Keratinocyte (primary cell): ENCODE measurements around the gene ARID3A. TPM values are rescaled to one million over a fixed set of nuclear protein-coding genes. Genes with fewer than 3 reads are reported as not detected.
A peak's percentile ranks its signal among the peaks of the same experiment; 100 is the strongest.

Source experiments
- DNase-seq: peaks from one replicate; pipeline ENCODE4 v3.0.0-alpha.2; 2011; ENCODE audit warnings: low read depth, missing footprints, low spot score
- FAIRE-seq: peaks from 2 replicates; lab custom pipeline; 2011; peaks lifted over from hg19 to GRCh38; lab: Jason Lieb, UNC
- H2AFZ ChIP-seq: 2 replicates; pipeline ENCODE4 v1.6.0; 2012; ENCODE audit warnings: low read length, control low read depth, inconsistent platforms; ENCODE audit not compliant: control insufficient read depth
- H3K27ac ChIP-seq: 2 replicates; pipeline ENCODE4 v1.5.1; 2011; ENCODE audit warnings: low read length; ENCODE audit not compliant: control insufficient read depth, insufficient read depth
- H3K27me3 ChIP-seq: 3 replicates; pipeline ENCODE4 v1.6.0; 2011; ENCODE audit warnings: low read length; ENCODE audit not compliant: control insufficient read depth, insufficient read depth; ENCODE audit errors: extremely low read depth
- H3K36me3 ChIP-seq, 2 experiments: 2 replicates in 1 of 2; 3 replicates in 1 of 2; pipeline ENCODE4 v1.5.1; 2011; ENCODE audit warnings: low read length in 2 of 2, mild to moderate bottlenecking in 1 of 2; ENCODE audit not compliant: control insufficient read depth in 2 of 2, insufficient read depth in 2 of 2; ENCODE audit errors: extremely low read depth in 1 of 2
- H3K4me1 ChIP-seq: 3 replicates; pipeline ENCODE4 v1.5.1; 2011; ENCODE audit warnings: low read length; ENCODE audit not compliant: control insufficient read depth, insufficient read depth; ENCODE audit errors: extremely low read depth
- H3K4me2 ChIP-seq: 3 replicates; pipeline ENCODE4 v1.6.0; 2011; ENCODE audit warnings: low read depth, low read length; ENCODE audit not compliant: control insufficient read depth, insufficient read depth; ENCODE audit errors: extremely low read depth
- H3K4me3 ChIP-seq, 3 experiments: fragments of 200-600 bp in 1 of 3; sonication (generic) in 1 of 3; 2 replicates in 2 of 3; 3 replicates in 1 of 3; pipeline ENCODE4 v1.5.1; 2011 to 2016; ENCODE audit warnings: low read length in 3 of 3, mild to moderate bottlenecking in 3 of 3, control low read depth in 2 of 3, inconsistent platforms in 1 of 3, low read depth in 1 of 3, mixed read lengths in 1 of 3, mixed run types in 1 of 3, moderate library complexity in 1 of 3; ENCODE audit not compliant: control insufficient read depth in 2 of 3, insufficient read depth in 2 of 3; ENCODE audit errors: extremely low read depth in 1 of 3
- H3K79me2 ChIP-seq: 2 replicates; pipeline ENCODE4 v1.6.0; 2012; ENCODE audit warnings: low read length; ENCODE audit not compliant: control insufficient read depth, insufficient read depth
- H3K9ac ChIP-seq: 3 replicates; pipeline ENCODE4 v1.6.0; 2011; ENCODE audit warnings: low read length; ENCODE audit not compliant: control insufficient read depth, insufficient read depth; ENCODE audit errors: extremely low read depth
- H3K9me1 ChIP-seq: 3 replicates; pipeline ENCODE4 v1.6.0; 2011; ENCODE audit warnings: low read length; ENCODE audit not compliant: control insufficient read depth, insufficient read depth; ENCODE audit errors: extremely low read depth
- H3K9me3 ChIP-seq: 2 replicates; pipeline ENCODE4 v1.5.1; 2012; ENCODE audit warnings: low read depth, low read length; ENCODE audit not compliant: control insufficient read depth
- H4K20me1 ChIP-seq: 3 replicates; pipeline ENCODE4 v1.6.0; 2011; ENCODE audit warnings: low read length; ENCODE audit not compliant: control insufficient read depth, insufficient read depth; ENCODE audit errors: extremely low read depth
- CTCF ChIP-seq, 3 experiments: IDR thresholded peaks in 1 of 3; conservative IDR thresholded peaks in 1 of 3; optimal IDR thresholded peaks in 1 of 3; 2 replicates in 2 of 3; 3 replicates in 1 of 3; pipeline versions ENCODE3 to v1.5.1; 2011; ENCODE audit warnings: low read length in 3 of 3, mild to moderate bottlenecking in 3 of 3, moderate library complexity in 2 of 3, control low read depth in 1 of 3, inconsistent platforms in 1 of 3; ENCODE audit not compliant: insufficient read depth in 2 of 3; ENCODE audit errors: extremely low read depth in 1 of 3
- EZH2 ChIP-seq: IDR thresholded peaks from one replicate; pipeline ENCODE4 v1.6.1; 2012; ENCODE audit warnings: inconsistent platforms, mild to moderate bottlenecking, low read length, moderate library complexity
- dilution Hi-C: fragments of 300-500 bp; cut with MboI; formaldehyde crosslinking; loops from one replicate; pipeline ENCODE4 v1.7.0; 2020; ENCODE audit warnings: low sequenced_read_pairs; ENCODE audit not compliant: extremely low pct_ligation_motif_present
- polyA plus RNA-seq, 5 experiments: library from polyadenylated mRNA; depleted of rRNA in 3 of 5; stranded (reverse) in 3 of 5; stranded (forward) in 1 of 5; unstranded in 1 of 5; fragments of >200 nt; gene quantifications; 1 replicate in 1 of 5; 2 replicates in 3 of 5; 3 replicates in 1 of 5; pipeline versions ENCODE4 v1.2.1 to v1.2.3, GENCODE V29; 2011 to 2012; ENCODE audit warnings: missing spikeins in 2 of 5, low read depth in 1 of 5, low replicate concordance in 1 of 5

Gene ARID3A
- polyA plus RNA-seq, 1 donor (not counting 4 experiments of a cell fraction or from before 2014, with no cell fraction given), result 2.6 TPM

- dilution Hi-C loops, result no loop called here
Measured at GRCh38 chr19:988510-988909, 62.7 kb downstream of the ARID3A start.

GRCh38 chr19:989381-990081 lies 63.7 kb downstream of the ARID3A start:
- peaks cover 10% of the 10 kb centered on the region for H3K79me2 ChIP-seq
- no peak overlapping the region for H3K4me3 ChIP-seq
- DNase-seq (no peak), FAIRE-seq (no peak)
- H3K27ac ChIP-seq, result no peak overlapping the region
- H3K9ac ChIP-seq, result no peak overlapping the region
- no peaks in the 10 kb centered on the region for H3K9me1 ChIP-seq
- dilution Hi-C loops, result no loop called here
- TF ChIP-seq CTCF (optimal IDR thresholded peaks at IDR 0.05 in 1 of 3, IDR thresholded peaks at IDR 0.05 in 1 of 3, conservative IDR thresholded peaks at IDR 0.05 in 1 of 3; ENCODE audit: extremely low read depth in 1 of 3, insufficient read depth in 2 of 3, low read length in 3 of 3) (peak; percentile 13 to 48 (median 30)), EZH2 (no peak)
- H4K20me1 ChIP-seq, result no peaks in the 10 kb centered on the region
- H3K4me1 ChIP-seq, result peaks cover 7% of the 10 kb centered on the region
- H3K36me3 ChIP-seq, result peaks cover 22 to 24% of the 10 kb centered on the region in 2 experiments
- no peaks in the 10 kb centered on the region for H3K27me3 ChIP-seq
- no peaks in the 10 kb centered on the region for H3K9me3 ChIP-seq
- no peak overlapping the region for H2AFZ ChIP-seq
- H3K4me2 ChIP-seq, result no peak overlapping the region

More at GRCh38 chr19:988510-988909, 62.7 kb downstream of the ARID3A start:
- no peaks in the 10 kb centered on the region for H3K9me3 ChIP-seq
- H3K9ac ChIP-seq, result no peak overlapping the region
- H3K79me2 ChIP-seq, result peaks cover 14% of the 10 kb centered on the region
- no peak overlapping the region for H2AFZ ChIP-seq
- no peak overlapping the region for H3K27ac ChIP-seq
- no peak overlapping the region for H3K4me2 ChIP-seq
- H3K9me1 ChIP-seq, result no peaks in the 10 kb centered on the region
- DNase-seq (no peak), FAIRE-seq (no peak)
- H3K4me3 ChIP-seq, result no peak overlapping the region
- H4K20me1 ChIP-seq, result no peaks in the 10 kb centered on the region
- peaks cover 20% of the 10 kb centered on the region in 2 experiments for H3K36me3 ChIP-seq
- peaks cover 13% of the 10 kb centered on the region for H3K4me1 ChIP-seq
- TF ChIP-seq CTCF (optimal IDR thresholded peaks at IDR 0.05 in 1 of 3, IDR thresholded peaks at IDR 0.05 in 1 of 3, conservative IDR thresholded peaks at IDR 0.05 in 1 of 3; ENCODE audit: extremely low read depth in 1 of 3, insufficient read depth in 2 of 3, low read length in 3 of 3) (no peak), EZH2 (no peak)
- H3K27me3 ChIP-seq, result no peaks in the 10 kb centered on the region
